H9 (cell line): ENCODE measurements around the gene ZC3H8. TPM values are rescaled to one million over a fixed set of nuclear protein-coding genes. Genes with fewer than 3 reads are reported as not detected.

Source experiments
- DNase-seq: peaks from one replicate; pipeline ENCODE4 v3.0.0-alpha.2; 2017
- H2AFZ ChIP-seq: one replicate; pipeline ENCODE4 v1.6.1; 2013; ENCODE audit warnings: mild to moderate bottlenecking, low read length, control low read depth, moderate library complexity
- H2AK5ac ChIP-seq: 2 replicates; pipeline ENCODE4 v1.6.1; 2013; ENCODE audit warnings: low read length, control low read depth, mixed read lengths; ENCODE audit not compliant: insufficient read length
- H2BK120ac ChIP-seq: one replicate; pipeline ENCODE4 v1.6.1; 2013; ENCODE audit warnings: low read depth, mild to moderate bottlenecking, low read length, control low read depth, inconsistent platforms; ENCODE audit not compliant: poor library complexity, severe bottlenecking
- H2BK12ac ChIP-seq: 2 replicates; pipeline ENCODE4 v1.6.1; 2013; ENCODE audit warnings: low read length, control low read depth, mixed read lengths, low read depth; ENCODE audit not compliant: insufficient read length
- H2BK15ac ChIP-seq: 2 replicates; pipeline ENCODE4 v1.6.1; 2013; ENCODE audit warnings: low read depth, low read length, control low read depth
- H2BK20ac ChIP-seq: one replicate; pipeline ENCODE4 v1.6.1; 2013; ENCODE audit warnings: low read depth, mild to moderate bottlenecking, low read length, control low read depth, inconsistent platforms; ENCODE audit not compliant: poor library complexity, severe bottlenecking
- H2BK5ac ChIP-seq: 2 replicates; pipeline ENCODE4 v1.6.1; 2013; ENCODE audit warnings: low read length, control low read depth, mixed read lengths; ENCODE audit not compliant: insufficient read length
- H3K14ac ChIP-seq: 2 replicates; pipeline ENCODE4 v1.6.1; 2013; ENCODE audit warnings: low read length, control low read depth; ENCODE audit not compliant: insufficient read depth
- H3K18ac ChIP-seq: 2 replicates; pipeline ENCODE4 v1.6.1; 2013; ENCODE audit warnings: low read depth, mild to moderate bottlenecking, mixed read lengths, low read length, control low read depth; ENCODE audit not compliant: insufficient read length
- H3K23ac ChIP-seq: 2 replicates; pipeline ENCODE4 v1.6.1; 2013; ENCODE audit warnings: low read length, control low read depth, mixed read lengths, low read depth; ENCODE audit not compliant: insufficient read length
- H3K23me2 ChIP-seq: 2 replicates; pipeline ENCODE4 v1.6.1; 2013; ENCODE audit warnings: low read depth, mild to moderate bottlenecking, mixed read lengths, low read length, control low read depth; ENCODE audit not compliant: insufficient read length, poor library complexity, severe bottlenecking
- H3K27ac ChIP-seq: 2 replicates; pipeline ENCODE4 v1.5.1; 2013; ENCODE audit warnings: low read length, control low read depth, mixed read lengths, low read depth; ENCODE audit not compliant: insufficient read length
- H3K27me3 ChIP-seq: 2 replicates; pipeline ENCODE4 v1.6.1; 2013; ENCODE audit warnings: low read length, control low read depth, inconsistent platforms; ENCODE audit not compliant: insufficient read depth
- H3K4ac ChIP-seq: 2 replicates; pipeline ENCODE4 v1.6.1; 2013; ENCODE audit warnings: low read depth, mild to moderate bottlenecking, control low read depth, inconsistent platforms, low read length, moderate library complexity
- H3K4me1 ChIP-seq: 2 replicates; pipeline ENCODE4 v1.6.1; 2013; ENCODE audit warnings: low read length, control low read depth, inconsistent platforms; ENCODE audit not compliant: insufficient read depth
- H3K4me2 ChIP-seq: 2 replicates; pipeline ENCODE4 v1.6.1; 2013; ENCODE audit warnings: low read length, control low read depth, mixed read lengths; ENCODE audit not compliant: insufficient read length, insufficient read depth
- H3K56ac ChIP-seq: 2 replicates; pipeline ENCODE4 v1.6.1; 2013; ENCODE audit warnings: low read depth, mild to moderate bottlenecking, mixed read lengths, low read length, control low read depth; ENCODE audit not compliant: insufficient read length
- H3K79me1 ChIP-seq: 2 replicates; pipeline ENCODE4 v1.6.1; 2013; ENCODE audit warnings: low read depth, mild to moderate bottlenecking, moderate library complexity, low read length, control low read depth, inconsistent platforms; ENCODE audit not compliant: insufficient read depth, poor library complexity, severe bottlenecking
- H3K79me2 ChIP-seq: 2 replicates; pipeline ENCODE4 v1.6.1; 2013; ENCODE audit warnings: low read length, control low read depth, inconsistent platforms; ENCODE audit not compliant: insufficient read depth
- H3K9ac ChIP-seq: 2 replicates; pipeline ENCODE4 v1.6.1; 2013; ENCODE audit warnings: low read length, control low read depth, mixed read lengths; ENCODE audit not compliant: insufficient read length; ENCODE audit errors: extremely low read depth
- H3K9me3 ChIP-seq: one replicate; pipeline ENCODE4 v1.6.1; 2013; ENCODE audit warnings: low read depth, low read length, inconsistent platforms; ENCODE audit not compliant: control insufficient read depth
- H3T11ph ChIP-seq: one replicate; pipeline ENCODE4 v1.6.1; 2013; ENCODE audit warnings: mild to moderate bottlenecking, low read length, control low read depth, inconsistent platforms
- H4K20me1 ChIP-seq: one replicate; pipeline ENCODE4 v1.6.1; 2013; ENCODE audit not compliant: control insufficient read depth, insufficient read length, insufficient read depth
- H4K5ac ChIP-seq: 2 replicates; pipeline ENCODE4 v1.6.1; 2013; ENCODE audit warnings: low read depth, mild to moderate bottlenecking, mixed read lengths, low read length, control low read depth; ENCODE audit not compliant: insufficient read length
- H4K8ac ChIP-seq: replicated peaks from 2 replicates; pipeline ENCODE4 v1.6.1; 2013; ENCODE audit warnings: low read length, control low read depth, mixed read lengths, low read depth; ENCODE audit not compliant: insufficient read length
- H4K91ac ChIP-seq: 2 replicates; pipeline ENCODE4 v1.6.1; 2013; ENCODE audit warnings: low read depth, mild to moderate bottlenecking, moderate library complexity, mixed read lengths, low read length, control low read depth; ENCODE audit not compliant: insufficient read length
- H3K27ac Mint-ChIP-seq, 3 experiments: 2 replicates in 2 of 3; 3 replicates in 1 of 3; pipeline ENCODE4 v1.8.0; 2020 to 2021; ENCODE audit warnings: mixed read lengths in 3 of 3, mild to moderate bottlenecking in 1 of 3, moderate library complexity in 1 of 3
- H3K27me3 Mint-ChIP-seq: 2 replicates; pipeline ENCODE4 v1.8.0; 2021; ENCODE audit warnings: low read depth, mild to moderate bottlenecking, moderate library complexity, mixed read lengths
- H3K36me3 Mint-ChIP-seq, 3 experiments: 2 replicates in 2 of 3; 3 replicates in 1 of 3; pipeline ENCODE4 v1.8.0; 2020 to 2021; ENCODE audit warnings: low read depth in 3 of 3, mixed read lengths in 3 of 3; ENCODE audit not compliant: insufficient read depth in 1 of 3
- H3K4me1 Mint-ChIP-seq, 2 experiments: 2 replicates each; pipeline ENCODE4 v1.8.0; 2020; ENCODE audit warnings: mixed read lengths in 2 of 2
- H3K4me3 Mint-ChIP-seq, 2 experiments: 2 replicates in 1 of 2; 3 replicates in 1 of 2; pipeline ENCODE4 v1.8.0; 2020 to 2021; ENCODE audit warnings: mild to moderate bottlenecking in 2 of 2, mixed read lengths in 2 of 2, moderate library complexity in 1 of 2
- H3K9me3 Mint-ChIP-seq, 2 experiments: 2 replicates in 1 of 2; 3 replicates in 1 of 2; pipeline ENCODE4 v1.8.0; 2020; ENCODE audit warnings: mild to moderate bottlenecking in 2 of 2, mixed read lengths in 2 of 2, moderate library complexity in 1 of 2
- CTCF ChIP-seq: fragments of 200-600 bp; sonication (generic); conservative IDR thresholded peaks from 3 replicates; pipeline ENCODE4 v1.8.0; 2021; ENCODE audit warnings: antibody characterized with exemption, mild to moderate bottlenecking
- WGBS: extraction: QIAGEN DNeasy Blood & Tissue Kit; methylation state at CpG from one replicate; pipeline ENCODE4 v1.1.7; 2013; ENCODE audit warnings: missing lambda C conversion rate, low lambda C conversion rate, mixed read lengths; ENCODE audit not compliant: insufficient read length; ENCODE audit errors: extremely low coverage; 5-methylcytosine and 5-hydroxymethylcytosine counted together
- total RNA-seq: library from RNA; stranded (reverse); gene quantifications from 2 replicates; pipeline ENCODE4 v1.2.1, GENCODE V29; 2021

The ZC3H8 gene
- total RNA-seq, 1 experiment from 2014 or later: 6.9 TPM

GRCh38 chr2:112243233-112243632 lies 11.6 kb downstream of the ZC3H8 start:
- Histone ChIP-seq H2BK120ac (no peak overlapping the region), H3K18ac (no peak overlapping the region), H2AFZ (no peak overlapping the region), H3K14ac (no peak overlapping the region), H4K5ac (no peak overlapping the region), H3K27me3 (no peaks in the 10 kb centered on the region), H2AK5ac (no peak overlapping the region), H3K79me2 (no peaks in the 10 kb centered on the region; the same call in 1 of the 2 replicates), H3K79me1 (no peaks in the 10 kb centered on the region), H2BK15ac (no peak overlapping the region), H4K8ac (no peak overlapping the region), H4K91ac (no peak overlapping the region), H3K56ac (no peak overlapping the region), H2BK20ac (no peak overlapping the region), H2BK12ac (no peak overlapping the region), H3K9me3 (no peaks in the 10 kb centered on the region), H3K4me1 (no peaks in the 10 kb centered on the region), H3K4me2 (no peak overlapping the region), H3K23ac (no peak overlapping the region), H3T11ph (no peak overlapping the region), H4K20me1 (no peaks in the 10 kb centered on the region), H3K27ac (no peak overlapping the region), H3K4ac (no peak overlapping the region), H2BK5ac (no peak overlapping the region), H3K9ac (no peak overlapping the region), H3K23me2 (no peaks in the 10 kb centered on the region)
- DNase-seq: no peak
- H3K36me3 Mint-ChIP-seq: peaks cover 4 to 11% (median 9%) of the 10 kb centered on the region in 3 experiments; a peak in 6 of 7 replicates
- no peaks in the 10 kb centered on the region for H3K9me3 Mint-ChIP-seq
- H3K27me3 Mint-ChIP-seq: no peaks in the 10 kb centered on the region
- no peak for TF ChIP-seq CTCF
- no peaks in the 10 kb centered on the region for H3K4me1 Mint-ChIP-seq
- H3K27ac Mint-ChIP-seq: no peak overlapping the region
- H3K4me3 Mint-ChIP-seq: no peak overlapping the region
- no CpG with 5 or more reads among the region's 4 CpGs for WGBS
